ENCODE results near the gene CCM2. TPM values are rescaled to one million over a fixed set of nuclear protein-coding genes. Genes with fewer than 3 reads are reported as not detected.

The CCM2 gene
- total and polyA plus RNA-seq, 2 of the 8 experiments (the other 6 are each of a cell fraction or from before 2014, with no cell fraction given) = 31.6 to 41.2 TPM

DNA sequence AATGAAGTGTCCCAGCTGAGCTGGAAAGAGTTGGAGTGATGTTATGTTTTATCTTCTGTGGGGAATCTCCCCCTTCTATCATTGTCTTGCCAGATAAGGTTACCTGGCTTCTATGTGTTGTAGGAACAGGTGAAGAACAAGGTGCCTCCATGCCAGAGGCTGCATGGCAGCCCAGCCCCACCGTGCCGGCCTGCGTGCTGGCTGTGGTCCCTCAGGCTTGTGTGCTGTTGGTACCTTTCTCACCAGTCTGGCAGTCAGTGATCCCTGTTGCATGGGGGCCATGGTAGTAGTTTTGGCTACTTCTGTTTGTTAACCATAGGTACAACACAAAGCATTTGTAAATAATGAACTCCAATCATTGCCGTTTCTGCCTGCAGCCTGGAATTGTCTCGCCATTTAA is 37.9 kb downstream of the CCM2 start:
- no peak overlapping the region for H3K4ac ChIP-seq (replicated peaks; ENCODE audit: insufficient read length, low read depth, low read length)
- H2AK5ac ChIP-seq (ENCODE audit: low read depth, low read length) = no peak overlapping the region
- no peak overlapping the region for H4K5ac ChIP-seq (ENCODE audit: insufficient read length, low read depth, low read length)
- H3K18ac ChIP-seq (ENCODE audit: extremely low read depth, low read length) = no peak overlapping the region
- TF ChIP-seq SP2 (IDR thresholded peaks at IDR 0.05; ENCODE audit: low read length) = no peak
- no peak for TF ChIP-seq RXRA (IDR thresholded peaks at IDR 0.05; ENCODE audit: insufficient read depth, low read depth, low read length)
- no peak for TF ChIP-seq EGR1 (IDR thresholded peaks at IDR 0.05; ENCODE audit: borderline replicate concordance, low read depth, low read length)
- TF ChIP-seq GABPA (IDR thresholded peaks at IDR 0.05; ENCODE audit: borderline replicate concordance, insufficient read depth, low read length) = no peak
- TF ChIP-seq HDAC6 (IDR thresholded peaks at IDR 0.05; ENCODE audit: low read depth, low read length) = no peak
- no peak for TF ChIP-seq ASH2L (IDR thresholded peaks at IDR 0.05; ENCODE audit: low read length)
- no peak for TF ChIP-seq BACH1 (IDR thresholded peaks at IDR 0.05; ENCODE audit: low read length)
- TF ChIP-seq PHF8 (conservative IDR thresholded peaks at IDR 0.05; ENCODE audit: low read depth, low read length) = no peak
- no peak for TF ChIP-seq POLR2A (IDR thresholded peaks at IDR 0.05; ENCODE audit: control extremely low read depth in 1 of 2, low read depth in 2 of 2, low read length in 2 of 2)
- no peak for TF ChIP-seq TAF1 (IDR thresholded peaks at IDR 0.05; ENCODE audit: low read depth, low read length)
- no peak for TF ChIP-seq GTF2F1 (IDR thresholded peaks at IDR 0.05; ENCODE audit: borderline replicate concordance, low read depth, low read length)
- TF ChIP-seq BRCA1 (IDR thresholded peaks at IDR 0.05; ENCODE audit: low read depth, low read length) = no peak
- no peak for TF ChIP-seq JUND (IDR thresholded peaks at IDR 0.05; ENCODE audit: low read length)
- no peak for TF ChIP-seq FOSL1 (IDR thresholded peaks at IDR 0.05; ENCODE audit: insufficient read depth, low read depth, low read length)
- no peak for TF ChIP-seq SIX5 (IDR thresholded peaks at IDR 0.05; ENCODE audit: low read depth, low read length)
- POLR2A ChIA-PET (ENCODE audit: partially characterized antibody) = no interaction called here
- no peak overlapping the region for H3K56ac ChIP-seq (replicated peaks; ENCODE audit: insufficient read length, low read depth, low read length)
- H3K27ac ChIP-seq (ENCODE audit: low read depth, low read length) = no peak overlapping the region
- H2BK20ac ChIP-seq (ENCODE audit: low read length) = no peak overlapping the region
- no peaks in the 10 kb centered on the region; the same call in none of the 2 replicates for H3K79me1 ChIP-seq (ENCODE audit: low read depth, low read length)
- CTCF ChIA-PET (ENCODE audit: partially characterized antibody) = interaction anchor here (0.9 kb wide), 1 partner anchor 57 kb away, joined by 3 read pairs; no protein-coding TSS in a partner anchor
- H3K23ac ChIP-seq (ENCODE audit: insufficient read length) = no peak overlapping the region
- no peaks in the 10 kb centered on the region for H3K27me3 ChIP-seq (replicated peaks in 1 of 4; ENCODE audit: control insufficient read depth in 3 of 4, extremely low read depth in 1 of 4, insufficient read depth in 3 of 4, low read length in 3 of 4)
- H3K14ac ChIP-seq (ENCODE audit: insufficient read length) = no peak overlapping the region
- no peak overlapping the region for H4K91ac ChIP-seq (replicated peaks; ENCODE audit: insufficient read length, low read length)
- peaks cover 0 to 5% (median 0%) of the 10 kb centered on the region in 4 experiments; a peak in 1 of 7 replicates for H3K4me1 ChIP-seq (replicated peaks in 1 of 4; ENCODE audit: control insufficient read depth in 3 of 4, insufficient read depth in 4 of 4, low read length in 3 of 4)
- no peaks in the 10 kb centered on the region for H3K9me3 ChIP-seq (ENCODE audit: insufficient read depth in 2 of 2, low read depth in 1 of 2, low read length in 1 of 2)
- H2AFZ ChIP-seq (ENCODE audit: low read length) = no peak overlapping the region
- H4K20me1 ChIP-seq (replicated peaks in 1 of 2; ENCODE audit: control insufficient read depth in 1 of 2, insufficient read depth in 2 of 2, low read length in 2 of 2) = peaks cover 3 to 4% of the 10 kb centered on the region in 2 experiments
- H2BK15ac ChIP-seq (ENCODE audit: low read length) = no peak overlapping the region
- no peak overlapping the region for H2BK12ac ChIP-seq (ENCODE audit: low read depth, low read length)
- H3K4me3 ChIP-seq (ENCODE audit: extremely low read depth in 1 of 4, insufficient read depth in 2 of 4, low read depth in 3 of 4, low read length in 4 of 4) = no peak overlapping the region
- H3K4me2 ChIP-seq (ENCODE audit: insufficient read depth in 1 of 2, low read depth in 2 of 2, low read length in 2 of 2) = no peak overlapping the region
- WGBS, 2 experiments (ENCODE audit: extremely low coverage in 1 of 2, insufficient coverage in 1 of 2, insufficient read length in 1 of 2, insufficient replicate concordance in 2 of 2, low coverage in 1 of 2, low lambda C conversion rate in 2 of 2, missing lambda C conversion rate in 1 of 2) = 90% methylated on average over 5 of the region's 5 CpGs; no CpG with 5 or more reads in 1 of the 2 experiments
- H2BK120ac ChIP-seq (replicated peaks; ENCODE audit: low read depth, low read length) = no peak overlapping the region
- no peak overlapping the region for H4K8ac ChIP-seq (ENCODE audit: extremely low read depth, insufficient read depth, low read length)
- peaks cover 0 to 27% of the 10 kb centered on the region in 2 experiments; a peak in 2 of 4 replicates for H3K79me2 ChIP-seq (ENCODE audit: control insufficient read depth in 1 of 2, insufficient read depth in 2 of 2, low read length in 2 of 2)
- no peak for FAIRE-seq
- no peak overlapping the region for H3K9ac ChIP-seq (replicated peaks in 1 of 4; ENCODE audit: extremely low read depth in 1 of 4, low read depth in 3 of 4, low read length in 3 of 4)
- H3K36me3 ChIP-seq (ENCODE audit: control insufficient read depth in 2 of 4, insufficient read depth in 4 of 4, low read length in 3 of 4) = peaks cover 3 to 4% (median 4%) of the 10 kb centered on the region in 4 experiments; a peak in 4 of 8 replicates
- DNase-seq (ENCODE audit: low read depth in 1 of 2, low spot score in 2 of 2) = no peak
- no peak overlapping the region for H2BK5ac ChIP-seq (ENCODE audit: low read depth, low read length)
- H3K23me2 ChIP-seq (ENCODE audit: low read depth, low read length) = no peaks in the 10 kb centered on the region

Measured in H1 (cell line).